Nephron progenitor cell (in vitro differentiated cells): Measurements from ENCODE around the gene GYPB.
"Not testable (repeated sequence)": the region's sequence is repeated elsewhere in the genome, so short reads cannot be mapped to it uniquely, and the experiment has no call there.

Experiments
- DNase-seq: peaks from one replicate; pipeline ENCODE4 v3.0.0; 2021
- H3K27ac Mint-ChIP-seq: 2 replicates; pipeline ENCODE4 v1.8.0; 2021; ENCODE audit warnings: mild to moderate bottlenecking, moderate library complexity, mixed read lengths
- H3K27me3 Mint-ChIP-seq: 2 replicates; pipeline ENCODE4 v1.8.0; 2021; ENCODE audit warnings: mild to moderate bottlenecking, low read depth, mixed read lengths; ENCODE audit not compliant: poor library complexity
- H3K36me3 Mint-ChIP-seq: 2 replicates; pipeline ENCODE4 v1.8.0; 2021; ENCODE audit warnings: low read depth, mixed read lengths
- H3K4me1 Mint-ChIP-seq: 2 replicates; pipeline ENCODE4 v1.8.0; 2021; ENCODE audit warnings: mixed read lengths
- H3K4me3 Mint-ChIP-seq: 2 replicates; pipeline ENCODE4 v1.8.0; 2021; ENCODE audit warnings: mild to moderate bottlenecking, moderate library complexity, mixed read lengths
- H3K9me3 Mint-ChIP-seq: 2 replicates; pipeline ENCODE4 v1.8.0; 2021; ENCODE audit warnings: mild to moderate bottlenecking, moderate library complexity, mixed read lengths
- TF ChIP-seq, protein P1 (sequence below): fragments of 200-600 bp; sonication (generic); IDR thresholded peaks from 2 replicates; pipeline ENCODE4 v1.5.0; 2021; ENCODE audit warnings: antibody characterized with exemption

GYPB gene

DNA sequence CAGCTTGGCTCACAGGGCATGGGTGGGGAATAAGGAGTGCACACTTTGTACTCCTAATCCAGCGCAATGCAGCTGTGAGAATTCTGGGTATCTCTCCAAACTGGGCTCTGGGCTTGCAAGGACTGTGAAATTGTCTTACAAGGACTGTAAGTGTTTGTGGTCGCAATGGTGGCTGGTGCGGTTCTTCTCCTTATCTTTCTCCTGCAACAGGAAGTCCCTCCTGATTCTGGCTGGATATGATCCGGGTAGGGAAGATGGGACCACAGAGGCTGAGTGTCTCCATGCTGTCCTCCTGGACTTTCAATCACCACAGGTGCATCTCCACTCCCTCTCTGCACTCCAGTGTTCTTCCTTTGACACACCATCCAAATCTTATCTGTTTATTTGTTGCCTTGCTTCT, 58.1 kb downstream of the GYPB start:
- DNase-seq, result no peak
- Mint-ChIP-seq H3K9me3 (no peaks in the 10 kb centered on the region), H3K27me3 (no peaks in the 10 kb centered on the region), H3K4me3 (no peak overlapping the region), H3K27ac (no peak overlapping the region), H3K4me1 (no peaks in the 10 kb centered on the region), H3K36me3 (no peaks in the 10 kb centered on the region)
- TF ChIP-seq, protein P1, sequence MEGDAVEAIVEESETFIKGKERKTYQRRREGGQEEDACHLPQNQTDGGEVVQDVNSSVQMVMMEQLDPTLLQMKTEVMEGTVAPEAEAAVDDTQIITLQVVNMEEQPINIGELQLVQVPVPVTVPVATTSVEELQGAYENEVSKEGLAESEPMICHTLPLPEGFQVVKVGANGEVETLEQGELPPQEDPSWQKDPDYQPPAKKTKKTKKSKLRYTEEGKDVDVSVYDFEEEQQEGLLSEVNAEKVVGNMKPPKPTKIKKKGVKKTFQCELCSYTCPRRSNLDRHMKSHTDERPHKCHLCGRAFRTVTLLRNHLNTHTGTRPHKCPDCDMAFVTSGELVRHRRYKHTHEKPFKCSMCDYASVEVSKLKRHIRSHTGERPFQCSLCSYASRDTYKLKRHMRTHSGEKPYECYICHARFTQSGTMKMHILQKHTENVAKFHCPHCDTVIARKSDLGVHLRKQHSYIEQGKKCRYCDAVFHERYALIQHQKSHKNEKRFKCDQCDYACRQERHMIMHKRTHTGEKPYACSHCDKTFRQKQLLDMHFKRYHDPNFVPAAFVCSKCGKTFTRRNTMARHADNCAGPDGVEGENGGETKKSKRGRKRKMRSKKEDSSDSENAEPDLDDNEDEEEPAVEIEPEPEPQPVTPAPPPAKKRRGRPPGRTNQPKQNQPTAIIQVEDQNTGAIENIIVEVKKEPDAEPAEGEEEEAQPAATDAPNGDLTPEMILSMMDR, result no peak

DNA sequence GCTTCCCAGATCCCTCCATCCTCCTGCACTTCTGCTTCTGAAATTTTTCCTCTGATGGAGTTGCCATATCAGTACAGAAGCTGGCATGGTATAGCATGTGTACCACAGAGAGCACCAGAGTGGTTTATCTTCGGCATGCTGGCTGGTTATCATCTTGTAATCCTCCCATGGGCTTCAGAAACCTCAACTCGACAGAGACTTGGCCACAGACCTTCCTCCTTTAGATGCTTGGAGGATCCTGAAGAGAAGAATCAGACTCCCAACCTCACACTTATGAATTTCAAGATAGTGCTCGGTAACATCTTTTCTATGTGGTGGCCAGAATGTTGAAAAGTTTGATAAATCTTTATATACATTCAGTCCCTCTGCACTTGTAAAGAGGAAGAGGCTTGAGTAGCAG, 63.9 kb downstream of the GYPB start:
- H3K27ac Mint-ChIP-seq, H3K36me3 Mint-ChIP-seq, H3K4me1 Mint-ChIP-seq, H3K4me3 Mint-ChIP-seq, H3K27me3 Mint-ChIP-seq, DNase-seq: not testable (repeated sequence)
- peaks cover 25% of the 10 kb centered on the region for H3K9me3 Mint-ChIP-seq

DNA sequence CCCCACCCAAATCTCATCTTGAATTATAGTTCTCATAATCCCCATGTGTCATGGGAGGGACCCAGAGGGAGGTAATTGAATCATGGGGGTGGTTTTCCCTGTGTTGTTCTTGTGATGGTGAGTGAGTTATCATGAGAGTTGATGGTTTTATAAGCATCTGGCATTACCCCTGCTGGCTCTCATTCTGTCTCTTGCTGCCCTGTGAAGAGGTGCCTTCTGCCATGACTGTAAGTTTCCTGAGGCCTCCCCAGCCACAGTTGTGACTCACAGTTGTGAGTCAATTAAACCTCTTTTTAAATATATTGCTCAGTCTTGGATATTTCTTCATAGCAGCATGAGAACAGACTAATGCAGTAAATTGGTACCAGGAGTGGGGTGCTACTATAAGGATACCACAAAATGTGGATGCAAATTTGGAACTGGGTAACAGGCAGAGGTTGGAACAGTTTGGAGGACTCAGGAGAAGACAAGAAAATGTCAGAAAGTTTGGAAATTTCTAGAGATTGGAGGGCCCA, 67.7 kb downstream of the GYPB start:
- H3K4me3 Mint-ChIP-seq, DNase-seq, H3K27ac Mint-ChIP-seq, H3K4me1 Mint-ChIP-seq, H3K36me3 Mint-ChIP-seq, H3K27me3 Mint-ChIP-seq: not testable (repeated sequence)
- H3K9me3 Mint-ChIP-seq, result peaks cover 26% of the 10 kb centered on the region

DNA sequence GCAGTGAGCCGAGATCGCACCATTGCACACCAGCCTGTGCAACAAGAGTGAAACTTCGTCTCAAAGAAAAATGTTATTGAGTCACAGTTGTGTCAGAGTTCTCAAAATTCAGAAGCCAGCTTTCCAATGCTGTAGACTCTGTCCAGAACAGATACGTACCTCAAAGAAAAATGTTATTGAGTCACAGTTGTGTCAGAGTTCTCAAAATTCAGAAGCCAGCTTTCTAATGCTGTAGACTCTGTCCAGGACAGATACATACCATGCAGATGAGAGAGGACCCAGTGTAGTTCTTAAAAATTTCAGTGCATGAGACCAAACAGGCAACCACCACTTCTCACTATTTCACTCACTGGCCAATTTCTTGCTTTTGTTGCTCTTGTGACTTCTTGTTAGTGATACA, 68.2 kb downstream of the GYPB start:
- DNase-seq, H3K36me3 Mint-ChIP-seq, H3K4me3 Mint-ChIP-seq, H3K27me3 Mint-ChIP-seq, H3K27ac Mint-ChIP-seq, H3K4me1 Mint-ChIP-seq: not testable (repeated sequence)
- H3K9me3 Mint-ChIP-seq, result peaks cover 26% of the 10 kb centered on the region

DNA sequence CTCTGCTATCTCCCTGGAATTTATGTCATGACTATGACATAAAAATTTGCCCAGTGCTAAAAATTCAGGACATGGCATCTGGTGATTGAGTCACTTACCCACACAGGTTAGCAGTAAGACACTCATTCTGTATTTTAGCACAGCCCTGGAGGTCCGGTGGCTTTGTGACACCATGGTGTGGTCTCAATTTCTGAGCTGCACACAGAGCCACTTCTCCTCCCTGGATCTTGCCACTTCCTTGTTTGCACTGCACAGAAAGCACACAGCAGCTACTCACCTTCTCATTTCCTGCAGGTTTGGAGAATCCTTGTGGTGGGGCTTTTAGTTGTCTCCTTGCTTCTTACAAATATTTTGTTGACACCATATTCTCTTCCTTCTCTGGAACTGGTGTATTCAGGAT, 69.0 kb downstream of the GYPB start:
- not testable (repeated sequence) for H3K36me3 Mint-ChIP-seq, H3K27me3 Mint-ChIP-seq, DNase-seq, H3K4me1 Mint-ChIP-seq, H3K27ac Mint-ChIP-seq, H3K4me3 Mint-ChIP-seq
- H3K9me3 Mint-ChIP-seq, result peaks cover 26% of the 10 kb centered on the region

DNA sequence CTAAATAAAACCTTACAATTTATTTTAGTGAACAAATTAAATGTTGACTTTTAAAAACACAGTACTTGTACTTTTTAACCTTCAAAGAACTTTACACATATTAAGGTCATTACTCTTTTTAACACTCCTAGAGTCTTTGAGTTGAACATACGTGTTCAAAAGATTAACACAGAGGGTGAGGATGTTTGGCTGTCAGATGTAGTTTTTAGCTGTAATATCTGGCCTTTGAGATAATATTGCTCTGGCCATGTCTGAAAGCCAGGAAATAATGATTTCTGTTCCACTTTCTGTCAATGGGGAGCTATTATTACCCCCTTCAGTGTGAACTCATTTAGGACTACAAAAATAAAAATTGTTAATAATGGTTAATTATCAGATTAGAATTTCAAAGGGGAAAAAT, 71.7 kb downstream of the GYPB start:
- H3K4me3 Mint-ChIP-seq, DNase-seq, H3K27ac Mint-ChIP-seq, H3K36me3 Mint-ChIP-seq, H3K4me1 Mint-ChIP-seq, H3K27me3 Mint-ChIP-seq: not testable (repeated sequence)
- H3K9me3 Mint-ChIP-seq, result peaks cover 18% of the 10 kb centered on the region
